Activated CD8-positive, alpha-beta T cell treated with anti-CD3 and anti-CD28 coated beads, Interleukin-2, amount 10 ng/mL, durations not matched to agents 7 days and 5 days (primary cell): ENCODE measurements around the gene STEAP1B. TPM values are rescaled to one million over a fixed set of nuclear protein-coding genes. Genes with fewer than 3 reads are reported as not detected.
"Not testable (repeated sequence)": the region's sequence is repeated elsewhere in the genome, so short reads cannot be mapped to it uniquely, and the experiment has no call there.

Experiments used
- ATAC-seq: fragments of 150-1000 bp; cut with Tn5 transposase; one replicate; pipeline ENCODE4 v1.10.0; 2021; ENCODE audit warnings: moderate library complexity
- CTCF ChIA-PET: fragments of 350-600 bp; sonication (Branson Sonifier 250); formaldehyde crosslinking; loops from one replicate; lab custom pipeline; 2021; ENCODE audit warnings: antibody characterized with exemption; lab: Charles Lee
- POLR2A ChIA-PET: fragments of 350-600 bp; sonication (Branson Sonifier 250); formaldehyde crosslinking; loops from one replicate; lab custom pipeline; 2021; ENCODE audit warnings: antibody characterized with exemption; lab: Charles Lee
- DNase-seq: peaks from one replicate; pipeline ENCODE4 v3.0.0-alpha.2; 2020
- H3K27ac Mint-ChIP-seq: one replicate; pipeline ENCODE4 v1.8.0; 2021; ENCODE audit warnings: mild to moderate bottlenecking, mixed read lengths
- H3K27me3 Mint-ChIP-seq: one replicate; pipeline ENCODE4 v1.8.0; 2021; ENCODE audit warnings: low read depth, mixed read lengths
- H3K36me3 Mint-ChIP-seq: one replicate; pipeline ENCODE4 v1.8.0; 2021; ENCODE audit warnings: low read depth, mixed read lengths
- H3K4me1 Mint-ChIP-seq: one replicate; pipeline ENCODE4 v1.8.0; 2021; ENCODE audit warnings: low read depth, mixed read lengths
- H3K4me3 Mint-ChIP-seq: one replicate; pipeline ENCODE4 v1.8.0; 2021; ENCODE audit warnings: mild to moderate bottlenecking, mixed read lengths
- H3K9me3 Mint-ChIP-seq: one replicate; pipeline ENCODE4 v1.8.0; 2022; ENCODE audit warnings: mixed read lengths; ENCODE audit not compliant: insufficient read depth
- total RNA-seq, 2 experiments: library from RNA; stranded (reverse); gene quantifications; one replicate each; pipeline ENCODE4 v1.2.3, GENCODE V29; 2021

Gene STEAP1B
- total RNA-seq, 2 experiments from 2014 or later: not detected

DNA sequence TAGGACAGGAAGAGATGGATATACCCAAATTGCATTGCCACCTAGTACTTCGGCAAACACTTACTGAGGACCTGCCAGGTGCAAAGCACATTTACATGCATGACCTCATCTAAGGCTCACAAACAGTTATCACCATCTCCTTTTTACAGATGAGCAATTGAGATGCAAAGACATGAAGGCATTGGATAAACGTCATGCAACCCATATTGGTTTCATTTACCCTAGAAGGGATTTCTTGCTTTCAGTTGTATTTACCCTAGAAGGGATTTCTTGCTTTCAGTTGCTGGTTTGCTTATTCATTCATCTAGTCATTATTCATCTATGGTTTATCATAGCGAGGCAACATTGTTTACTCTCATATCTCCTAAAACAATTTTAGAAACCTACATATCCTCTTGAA lies 52.2 kb downstream of the STEAP1B start:
- Mint-ChIP-seq H3K4me3 (no peak overlapping the region), H3K36me3 (no peaks in the 10 kb centered on the region), H3K27ac (no peak overlapping the region), H3K4me1 (peaks cover 14% of the 10 kb centered on the region), H3K9me3 (no peaks in the 10 kb centered on the region), H3K27me3 (peaks cover 30% of the 10 kb centered on the region)
- ChIA-PET CTCF (no interaction called here), POLR2A (no interaction called here)
- DNase-seq (no peak), ATAC-seq (no peak)

DNA sequence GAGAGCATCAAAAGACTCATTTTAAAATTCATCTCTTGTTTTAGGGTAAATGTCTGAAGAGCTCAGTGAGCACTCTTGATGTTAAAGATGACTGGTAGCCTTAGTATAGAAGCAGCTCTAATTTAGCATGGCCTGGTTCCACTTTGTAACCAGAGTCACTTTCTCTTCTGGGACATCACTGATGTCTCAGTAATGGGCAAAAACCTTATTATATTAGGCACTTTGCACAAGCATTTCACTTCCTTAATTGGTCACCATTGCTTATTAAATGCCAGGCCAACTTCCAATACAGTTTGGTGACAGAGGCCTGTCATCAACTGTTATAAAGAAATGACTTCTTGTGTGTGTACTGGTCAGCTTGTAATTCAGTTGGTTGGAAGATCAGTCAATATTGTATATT lies 53.0 kb downstream of the STEAP1B start:
- no peak for ATAC-seq
- no peaks in the 10 kb centered on the region for H3K9me3 Mint-ChIP-seq
- H3K36me3 Mint-ChIP-seq: no peaks in the 10 kb centered on the region
- H3K27ac Mint-ChIP-seq: no peak overlapping the region
- CTCF ChIA-PET: no interaction called here
- no peak overlapping the region for H3K4me3 Mint-ChIP-seq
- H3K4me1 Mint-ChIP-seq: peaks cover 12% of the 10 kb centered on the region
- POLR2A ChIA-PET: no interaction called here
- DNase-seq: no peak
- peaks cover 23% of the 10 kb centered on the region for H3K27me3 Mint-ChIP-seq

DNA sequence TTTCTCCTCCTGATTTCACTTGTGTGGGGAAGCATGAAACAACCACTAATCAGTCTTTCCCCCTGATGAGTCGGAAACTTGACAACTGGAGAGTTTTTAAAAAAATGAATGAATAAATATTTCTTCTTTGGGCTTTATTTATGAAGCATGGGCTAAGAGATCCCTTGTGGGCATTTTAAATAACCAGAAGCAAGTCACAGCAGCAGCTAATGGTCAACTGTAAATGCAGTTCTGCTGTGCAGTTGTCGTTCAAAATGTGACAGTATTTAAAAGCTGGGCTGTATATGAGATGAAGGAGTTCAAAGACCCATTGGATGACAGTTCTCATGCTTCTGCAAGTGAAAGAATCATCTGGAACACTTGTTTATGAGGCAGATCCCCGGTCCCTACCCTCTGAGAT lies 54.1 kb downstream of the STEAP1B start:
- H3K27ac Mint-ChIP-seq: no peak overlapping the region
- no peaks in the 10 kb centered on the region for H3K9me3 Mint-ChIP-seq
- ATAC-seq (no peak), DNase-seq (no peak)
- H3K36me3 Mint-ChIP-seq: no peaks in the 10 kb centered on the region
- ChIA-PET POLR2A (no interaction called here), CTCF (interaction anchor here (0.8 to 1.0 kb wide), 2 partner anchors 336 to 343 kb away, joined by 3 read pairs; no protein-coding TSS in a partner anchor)
- H3K4me3 Mint-ChIP-seq: no peak overlapping the region
- peaks cover 16% of the 10 kb centered on the region for H3K27me3 Mint-ChIP-seq
- peaks cover 12% of the 10 kb centered on the region for H3K4me1 Mint-ChIP-seq

DNA sequence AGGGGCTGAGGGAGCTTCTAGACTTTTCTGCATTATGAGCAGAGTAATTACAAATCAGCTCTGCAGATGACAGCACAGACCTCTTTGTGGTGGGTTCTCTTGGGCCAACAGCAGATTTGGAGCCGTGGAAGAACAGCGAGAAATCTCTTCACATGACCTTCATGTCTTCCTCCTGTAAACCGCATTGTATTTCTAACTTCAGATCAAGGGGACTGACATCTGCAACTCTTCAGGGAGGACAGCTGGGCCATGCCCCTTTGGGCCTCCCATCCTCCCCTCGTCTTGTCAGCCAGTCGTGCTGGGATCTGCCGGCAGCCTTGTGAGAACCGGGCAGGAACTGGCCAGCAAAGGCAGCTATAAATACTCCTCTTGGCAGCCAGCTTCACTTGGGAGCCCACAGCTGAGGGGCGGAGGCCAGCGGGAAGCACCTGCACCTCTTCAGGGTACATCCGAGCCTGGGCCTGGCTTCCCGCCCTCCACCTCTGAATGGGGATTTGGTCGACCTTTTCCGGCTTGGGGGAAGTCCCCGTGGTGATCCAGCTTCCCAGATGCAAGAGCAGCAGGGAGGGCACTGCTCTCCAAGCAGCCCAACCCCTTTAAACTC lies 54.7 kb downstream of the STEAP1B start:
- H3K4me3 Mint-ChIP-seq: no peak overlapping the region
- ATAC-seq (no peak), DNase-seq (no peak)
- H3K27ac Mint-ChIP-seq: no peak overlapping the region
- H3K9me3 Mint-ChIP-seq: no peaks in the 10 kb centered on the region
- CTCF ChIA-PET: interaction anchor here (0.8 to 1.0 kb wide), 2 partner anchors 335 to 342 kb away, joined by 3 read pairs; no protein-coding TSS in a partner anchor
- H3K4me1 Mint-ChIP-seq: peaks cover 12% of the 10 kb centered on the region
- H3K36me3 Mint-ChIP-seq: no peaks in the 10 kb centered on the region
- POLR2A ChIA-PET: no interaction called here
- H3K27me3 Mint-ChIP-seq: peaks cover 14% of the 10 kb centered on the region

DNA sequence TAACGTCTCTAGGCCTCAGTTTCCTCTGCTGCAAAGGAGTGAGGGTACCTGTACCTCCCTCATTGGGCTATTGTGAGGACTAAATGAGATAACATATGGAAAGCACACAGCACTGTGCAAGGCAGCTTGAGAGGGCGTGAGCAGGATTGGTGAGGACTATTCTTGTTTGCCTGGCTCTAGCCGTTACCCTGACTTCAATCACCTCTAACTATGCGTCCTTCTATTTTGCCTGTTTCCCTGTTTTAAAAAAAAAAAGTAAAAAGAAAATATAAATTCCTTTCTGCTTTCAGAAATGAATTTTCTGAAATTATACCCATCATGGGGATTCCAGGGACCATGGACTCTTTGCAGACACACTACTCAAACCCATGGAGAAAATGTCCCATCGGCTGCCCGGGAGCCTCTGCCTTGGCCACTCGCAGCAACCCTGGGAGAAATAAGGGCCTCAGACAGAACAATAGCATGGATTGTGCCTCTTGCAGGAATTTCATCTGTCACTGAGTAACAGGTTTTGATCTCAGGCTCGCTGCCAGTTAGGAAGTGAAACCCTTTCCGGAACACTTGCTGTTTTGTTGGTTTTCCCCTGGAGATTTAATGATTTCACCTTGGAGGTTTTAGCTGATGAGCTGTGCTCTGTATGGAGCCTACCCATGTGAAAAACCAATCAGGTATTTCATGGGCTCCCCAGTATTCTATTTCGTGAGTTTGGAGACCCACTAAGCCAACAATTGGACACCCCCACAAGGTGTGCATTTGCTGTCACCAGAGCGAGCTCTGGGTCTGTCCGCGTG lies 55.6 kb downstream of the STEAP1B start:
- Mint-ChIP-seq H3K27me3 (peaks cover 10% of the 10 kb centered on the region), H3K27ac (no peak overlapping the region), H3K9me3 (no peaks in the 10 kb centered on the region), H3K4me1 (peaks cover 12% of the 10 kb centered on the region), H3K36me3 (no peaks in the 10 kb centered on the region), H3K4me3 (no peak overlapping the region)
- DNase-seq: no peak
- CTCF ChIA-PET: interaction anchor here (1.5 kb wide), 1 partner anchor 333 kb away, joined by 3 read pairs; no protein-coding TSS in a partner anchor
- ATAC-seq: no peak
- POLR2A ChIA-PET: no interaction called here

DNA sequence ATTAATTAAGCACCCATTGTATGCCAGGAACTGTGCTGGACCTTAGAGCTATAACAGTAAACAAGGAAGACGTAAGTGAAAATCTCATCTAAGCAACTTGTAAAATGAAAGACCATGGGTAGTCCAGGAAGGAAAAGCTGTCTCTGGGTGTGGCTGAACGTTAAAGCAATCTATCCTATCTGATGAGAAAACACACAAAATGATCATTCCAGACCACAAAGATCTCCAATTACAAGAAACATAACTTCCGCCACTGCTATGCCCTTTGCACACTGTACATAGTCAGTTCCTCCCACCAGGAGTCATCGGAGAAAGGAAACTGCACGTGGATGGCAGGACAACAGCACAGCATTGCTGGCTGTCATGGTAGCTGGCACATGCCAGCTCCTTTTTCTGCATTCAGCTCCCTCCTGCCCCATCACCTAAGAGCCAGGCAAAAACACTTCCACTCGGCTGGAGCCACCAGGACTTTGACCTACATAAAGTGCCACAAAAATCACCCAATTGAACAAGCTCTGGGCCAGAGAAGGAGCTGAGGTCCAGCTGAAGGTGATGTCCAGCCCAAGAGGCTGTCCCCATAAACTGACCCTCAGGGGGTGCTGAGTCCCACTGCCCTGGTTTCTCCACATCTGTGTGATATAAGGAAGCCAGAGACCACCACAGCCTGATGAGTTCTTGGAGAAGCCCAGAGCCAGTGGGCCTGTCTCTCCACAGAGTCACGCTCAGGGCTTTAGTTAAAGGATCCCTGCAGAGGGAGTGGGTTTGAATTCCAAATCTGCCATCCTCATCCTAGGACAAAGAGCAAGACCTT lies 56.4 kb downstream of the STEAP1B start:
- ATAC-seq (no peak), DNase-seq (no peak)
- H3K27me3 Mint-ChIP-seq: peaks cover 7% of the 10 kb centered on the region
- H3K4me1 Mint-ChIP-seq: peaks cover 12% of the 10 kb centered on the region
- H3K27ac Mint-ChIP-seq: no peak overlapping the region
- no peak overlapping the region for H3K4me3 Mint-ChIP-seq
- H3K36me3 Mint-ChIP-seq: no peaks in the 10 kb centered on the region
- POLR2A ChIA-PET: no interaction called here
- CTCF ChIA-PET: interaction anchor here (1.5 kb wide), 1 partner anchor 333 kb away, joined by 3 read pairs; no protein-coding TSS in a partner anchor
- no peaks in the 10 kb centered on the region for H3K9me3 Mint-ChIP-seq

DNA sequence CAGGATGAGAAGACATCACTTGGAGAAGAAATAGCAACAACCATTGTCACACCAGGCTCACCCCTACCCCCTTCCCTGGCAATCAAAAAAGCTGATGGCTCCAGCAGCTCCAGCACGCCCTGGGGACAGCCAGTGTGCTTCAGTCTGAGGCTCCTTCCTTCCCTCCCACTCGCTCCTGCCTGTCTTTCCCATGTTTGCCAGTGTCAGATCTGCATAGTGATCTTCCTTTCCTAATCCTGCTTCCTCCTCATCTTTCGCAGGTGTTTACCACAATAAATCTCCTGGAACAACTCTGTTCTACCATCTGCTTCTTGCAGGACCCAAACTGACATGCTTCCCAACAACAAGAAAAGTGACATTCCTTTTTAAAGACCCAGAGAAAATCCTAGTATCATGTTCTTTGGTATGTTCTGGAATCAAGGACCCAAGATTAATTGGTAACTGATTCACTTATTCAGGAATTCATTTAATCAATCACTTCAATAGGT lies 57.1 kb downstream of the STEAP1B start:
- no peak for ATAC-seq
- ChIA-PET CTCF (interaction anchor here (1.3 to 1.5 kb wide), 2 partner anchors 10 to 332 kb away, joined by 3 to 4 read pairs; no protein-coding TSS in a partner anchor), POLR2A (no interaction called here)
- no peak for DNase-seq
- peaks cover 12% of the 10 kb centered on the region for H3K4me1 Mint-ChIP-seq
- H3K27me3 Mint-ChIP-seq: peaks cover 11% of the 10 kb centered on the region
- H3K9me3 Mint-ChIP-seq: no peaks in the 10 kb centered on the region
- no peaks in the 10 kb centered on the region for H3K36me3 Mint-ChIP-seq
- H3K4me3 Mint-ChIP-seq: no peak overlapping the region
- H3K27ac Mint-ChIP-seq: no peak overlapping the region

DNA sequence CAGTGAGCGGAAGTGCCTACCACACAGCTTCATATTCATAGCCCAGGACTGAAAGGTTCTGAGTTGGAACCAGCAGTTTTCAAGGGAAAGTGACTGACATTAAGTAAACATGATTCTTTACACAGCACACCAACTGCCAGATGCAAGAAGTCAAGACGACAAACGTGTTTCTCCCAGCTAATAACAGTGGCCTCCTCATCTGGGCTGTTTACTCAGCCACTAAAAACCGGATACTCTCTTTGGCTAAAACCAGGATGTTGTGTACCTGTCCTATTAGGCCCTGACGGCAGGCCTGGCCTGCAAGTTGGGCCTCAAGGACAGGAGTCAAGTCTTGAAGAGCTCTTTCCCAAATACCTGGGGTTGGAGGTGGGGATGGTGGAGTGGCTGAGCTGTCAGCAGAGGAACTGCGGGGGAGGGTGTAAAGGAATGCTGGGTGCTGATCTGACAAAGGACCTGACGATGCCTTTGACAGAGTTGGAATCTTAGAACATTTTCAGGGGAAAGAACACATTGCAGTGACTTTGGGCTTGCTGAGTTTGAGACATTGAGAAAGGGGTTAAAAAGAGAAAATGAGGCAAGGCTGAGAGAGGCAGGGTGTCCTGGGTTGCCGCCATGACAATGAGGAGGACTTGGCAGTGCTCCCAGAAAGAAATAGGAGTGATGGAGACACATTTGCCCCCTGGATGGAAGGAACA lies 57.7 kb downstream of the STEAP1B start:
- H3K4me3 Mint-ChIP-seq: no peak overlapping the region

DNA sequence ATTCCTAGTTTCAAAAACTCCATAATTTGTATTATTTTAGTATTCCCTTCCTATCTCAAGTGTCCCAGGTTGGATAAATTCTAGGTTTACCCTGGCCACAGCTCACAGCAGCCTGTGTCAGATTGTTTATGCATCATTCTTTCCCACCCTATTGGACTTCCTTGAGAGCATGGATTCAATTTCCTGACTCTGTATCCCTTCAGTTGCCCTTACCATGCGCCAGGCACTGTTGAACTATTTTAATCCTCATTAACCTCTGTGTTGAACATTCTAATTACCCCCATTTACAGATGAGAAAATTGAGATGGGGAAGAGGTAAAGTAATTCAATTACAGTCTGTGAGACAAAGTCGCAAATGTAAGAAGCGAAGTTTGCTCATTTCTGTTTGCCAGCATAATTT lies 58.8 kb downstream of the STEAP1B start:
- H3K9me3 Mint-ChIP-seq: no peaks in the 10 kb centered on the region
- POLR2A ChIA-PET: no interaction called here

More for the DNA sequence above, 57.7 kb downstream of the STEAP1B start:
- no peak for ATAC-seq
- Mint-ChIP-seq H3K36me3 (no peaks in the 10 kb centered on the region), H3K27ac (no peak overlapping the region), H3K27me3 (peaks cover 13% of the 10 kb centered on the region), H3K4me1 (peaks cover 12% of the 10 kb centered on the region), H3K9me3 (no peaks in the 10 kb centered on the region)
- DNase-seq: no peak
- POLR2A ChIA-PET: no interaction called here
- CTCF ChIA-PET: interaction anchor here (1.3 kb wide), 1 partner anchor 11 kb away, joined by 4 read pairs; no protein-coding TSS in a partner anchor

DNA sequence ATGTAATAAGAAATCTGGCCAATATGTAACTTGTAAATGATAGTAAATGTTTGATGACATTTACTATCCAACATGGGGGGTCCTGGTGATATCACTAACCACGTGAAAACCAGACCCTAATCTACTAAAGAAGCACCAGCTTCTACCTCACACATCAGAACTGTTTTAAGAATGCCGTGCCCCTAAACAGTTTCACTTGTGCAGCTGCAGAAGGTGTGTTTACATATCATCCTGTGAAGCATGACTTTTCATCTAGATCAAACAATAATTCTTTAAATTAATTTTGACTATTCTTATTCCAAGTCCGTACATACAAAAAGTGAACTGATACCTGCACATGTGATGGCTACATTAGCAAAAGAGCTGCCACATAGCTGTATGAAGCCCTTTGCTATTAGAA lies 61.0 kb downstream of the STEAP1B start:
- H3K27ac Mint-ChIP-seq: no peak overlapping the region
- CTCF ChIA-PET: interaction anchor here (1.1 kb wide), 1 partner anchor 20 kb away, joined by 4 read pairs; no protein-coding TSS in a partner anchor
- ATAC-seq: no peak

More for the DNA sequence above, 58.8 kb downstream of the STEAP1B start:
- Mint-ChIP-seq H3K4me1 (peaks cover 12% of the 10 kb centered on the region), H3K27ac (no peak overlapping the region), H3K36me3 (no peaks in the 10 kb centered on the region), H3K4me3 (no peak overlapping the region), H3K27me3 (peaks cover 19% of the 10 kb centered on the region)
- CTCF ChIA-PET: no interaction called here
- ATAC-seq (no peak), DNase-seq (no peak)

DNA sequence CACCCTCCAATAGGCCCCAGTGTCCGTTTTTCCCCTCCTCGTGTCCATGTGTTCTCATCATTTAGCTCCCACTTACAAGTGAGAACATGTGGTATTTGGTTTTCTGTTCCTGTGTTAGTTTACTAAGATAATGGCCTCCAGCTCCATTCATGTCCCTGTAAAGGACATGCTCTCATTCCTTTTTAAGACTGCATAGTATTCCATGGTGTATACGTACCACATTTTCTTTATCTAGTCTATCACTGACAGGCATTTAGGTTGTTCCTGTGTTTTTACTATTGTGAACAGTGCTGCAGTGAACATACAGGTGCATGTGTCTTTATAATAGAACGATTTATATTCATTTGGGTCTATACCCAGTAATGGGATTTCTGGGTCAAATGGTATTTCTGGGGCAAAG lies 63.4 kb downstream of the STEAP1B start:
- H3K4me1 Mint-ChIP-seq, POLR2A ChIA-PET, H3K9me3 Mint-ChIP-seq, ATAC-seq, CTCF ChIA-PET, H3K27ac Mint-ChIP-seq, H3K36me3 Mint-ChIP-seq, DNase-seq, H3K4me3 Mint-ChIP-seq: not testable (repeated sequence)
- H3K27me3 Mint-ChIP-seq: peaks cover 19% of the 10 kb centered on the region

More for the DNA sequence above, 61.0 kb downstream of the STEAP1B start:
- POLR2A ChIA-PET: no interaction called here
- H3K9me3 Mint-ChIP-seq: no peaks in the 10 kb centered on the region
- no peak for DNase-seq
- H3K27me3 Mint-ChIP-seq: peaks cover 19% of the 10 kb centered on the region
- H3K4me1 Mint-ChIP-seq: peaks cover 3% of the 10 kb centered on the region
- H3K36me3 Mint-ChIP-seq: no peaks in the 10 kb centered on the region
- no peak overlapping the region for H3K4me3 Mint-ChIP-seq
